ENCODE results near the gene PCDHA8. TPM values are rescaled to one million over a fixed set of nuclear protein-coding genes. Genes with fewer than 3 reads are reported as not detected.

PCDHA8 gene
- total and polyA plus RNA-seq, 9 of the 15 experiments (the other 6 are each of a cell fraction or from before 2014, with no cell fraction given), result not detected

- 11% methylated on average over 12 of the region's 22 CpGs for WGBS (ENCODE audit: insufficient coverage, low coverage, missing lambda C conversion rate)
- FAIRE-seq, result no peak
- CTCF ChIA-PET (ENCODE audit: low intra/inter-chr PET ratio), result interaction anchor here (0.9 kb wide), 1 partner anchor 183 kb away, joined by 3 read pairs; no protein-coding TSS in a partner anchor
These were observed 16.9 kb downstream of the PCDHA8 start for GRCh38 chr5:140857987-140858240.

GRCh38 chr5:140862441-140863295 is 21.7 kb downstream of the PCDHA8 start:
- ATAC-seq (no peak), DNase-seq (ENCODE audit: extremely low read depth in 1 of 4, low spot score in 3 of 4) (no peak), FAIRE-seq (no peak)
- Histone ChIP-seq H3K27me3 (ENCODE audit: control insufficient read depth in 2 of 2, insufficient read depth in 2 of 2, low read length in 2 of 2) (peaks cover 0 to 4% of the 10 kb centered on the region in 2 experiments; a peak in 2 of 5 replicates), H3K27ac (ENCODE audit: extremely low read depth, low read depth, low read length) (no peak overlapping the region), H3K9me1 (ENCODE audit: control insufficient read depth, insufficient read depth, low read length) (no peaks in the 10 kb centered on the region), H4K20me1 (replicated peaks; ENCODE audit: control insufficient read depth, insufficient read depth, low read length) (no peaks in the 10 kb centered on the region), H3K9me3 (replicated peaks; ENCODE audit: control insufficient read depth, insufficient read depth, low read depth, low read length) (no peaks in the 10 kb centered on the region), H3K36me3 (ENCODE audit: control insufficient read depth, insufficient read depth, low read length) (no peaks in the 10 kb centered on the region), H3K9ac (ENCODE audit: insufficient read depth in 1 of 2, low read depth in 2 of 2, low read length in 2 of 2) (no peak overlapping the region), H3K4me1 (replicated peaks in 1 of 2; ENCODE audit: control insufficient read depth in 2 of 2, insufficient read depth in 2 of 2, low read length in 2 of 2) (peaks cover 0 to 7% of the 10 kb centered on the region in 2 experiments; a peak in 1 of 5 replicates), H3K4me3 (no peak overlapping the region), H3K4me2 (ENCODE audit: insufficient read depth, low read length) (no peak overlapping the region), H3K79me2 (ENCODE audit: control insufficient read depth, insufficient read depth, low read length) (no peaks in the 10 kb centered on the region), H2AFZ (ENCODE audit: low read depth, low read length) (no peak overlapping the region)
- POLR2A ChIA-PET, result no interaction called here
- intact Hi-C loops (cut with micrococcal nuclease), result no loop called here
- WGBS (ENCODE audit: insufficient coverage, low coverage, missing lambda C conversion rate), result 3% methylated on average over 74 of the region's 76 CpGs
- BruUV-seq (replicated peaks), result no TSS peak
- CTCF ChIA-PET (ENCODE audit: low intra/inter-chr PET ratio), result no interaction called here
- in situ Hi-C loops (cut with MboI), result no loop called here
- TF ChIP-seq NCOR1 (IDR thresholded peaks at IDR 0.05) (no peak), KLF1 (tag; IDR thresholded peaks at IDR 0.05) (no peak), SAP30 (IDR thresholded peaks at IDR 0.05; ENCODE audit: borderline replicate concordance, insufficient read depth, low read depth, low read length, poor library complexity, severe bottlenecking) (no peak)
- TF ChIP-seq, protein P1, sequence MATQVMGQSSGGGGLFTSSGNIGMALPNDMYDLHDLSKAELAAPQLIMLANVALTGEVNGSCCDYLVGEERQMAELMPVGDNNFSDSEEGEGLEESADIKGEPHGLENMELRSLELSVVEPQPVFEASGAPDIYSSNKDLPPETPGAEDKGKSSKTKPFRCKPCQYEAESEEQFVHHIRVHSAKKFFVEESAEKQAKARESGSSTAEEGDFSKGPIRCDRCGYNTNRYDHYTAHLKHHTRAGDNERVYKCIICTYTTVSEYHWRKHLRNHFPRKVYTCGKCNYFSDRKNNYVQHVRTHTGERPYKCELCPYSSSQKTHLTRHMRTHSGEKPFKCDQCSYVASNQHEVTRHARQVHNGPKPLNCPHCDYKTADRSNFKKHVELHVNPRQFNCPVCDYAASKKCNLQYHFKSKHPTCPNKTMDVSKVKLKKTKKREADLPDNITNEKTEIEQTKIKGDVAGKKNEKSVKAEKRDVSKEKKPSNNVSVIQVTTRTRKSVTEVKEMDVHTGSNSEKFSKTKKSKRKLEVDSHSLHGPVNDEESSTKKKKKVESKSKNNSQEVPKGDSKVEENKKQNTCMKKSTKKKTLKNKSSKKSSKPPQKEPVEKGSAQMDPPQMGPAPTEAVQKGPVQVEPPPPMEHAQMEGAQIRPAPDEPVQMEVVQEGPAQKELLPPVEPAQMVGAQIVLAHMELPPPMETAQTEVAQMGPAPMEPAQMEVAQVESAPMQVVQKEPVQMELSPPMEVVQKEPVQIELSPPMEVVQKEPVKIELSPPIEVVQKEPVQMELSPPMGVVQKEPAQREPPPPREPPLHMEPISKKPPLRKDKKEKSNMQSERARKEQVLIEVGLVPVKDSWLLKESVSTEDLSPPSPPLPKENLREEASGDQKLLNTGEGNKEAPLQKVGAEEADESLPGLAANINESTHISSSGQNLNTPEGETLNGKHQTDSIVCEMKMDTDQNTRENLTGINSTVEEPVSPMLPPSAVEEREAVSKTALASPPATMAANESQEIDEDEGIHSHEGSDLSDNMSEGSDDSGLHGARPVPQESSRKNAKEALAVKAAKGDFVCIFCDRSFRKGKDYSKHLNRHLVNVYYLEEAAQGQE (IDR thresholded peaks at IDR 0.05; ENCODE audit: borderline replicate concordance), result no peak
- TF ChIP-seq, protein P1 (CRISPR knock-in tag; IDR thresholded peaks at IDR 0.05; ENCODE audit: low read depth), result no peak

More at GRCh38 chr5:140857987-140858240, 16.9 kb downstream of the PCDHA8 start:
- intact Hi-C loops (cut with micrococcal nuclease) (no loop called here), in situ Hi-C loops (cut with MboI) (no loop called here)
- Histone ChIP-seq H3K79me2 (ENCODE audit: control insufficient read depth, insufficient read depth, low read length) (no peaks in the 10 kb centered on the region), H3K36me3 (ENCODE audit: control insufficient read depth, insufficient read depth, low read length) (no peaks in the 10 kb centered on the region), H2AFZ (ENCODE audit: low read depth, low read length) (no peak overlapping the region), H3K4me2 (ENCODE audit: insufficient read depth, low read length) (no peak overlapping the region), H3K4me1 (replicated peaks in 1 of 2; ENCODE audit: control insufficient read depth in 2 of 2, insufficient read depth in 2 of 2, low read length in 2 of 2) (peaks cover 0 to 4% of the 10 kb centered on the region in 2 experiments; a peak in 1 of 5 replicates), H3K9me1 (ENCODE audit: control insufficient read depth, insufficient read depth, low read length) (no peaks in the 10 kb centered on the region), H4K20me1 (replicated peaks; ENCODE audit: control insufficient read depth, insufficient read depth, low read length) (no peaks in the 10 kb centered on the region), H3K9ac (ENCODE audit: insufficient read depth in 1 of 2, low read depth in 2 of 2, low read length in 2 of 2) (no peak overlapping the region), H3K4me3 (no peak overlapping the region), H3K27ac (ENCODE audit: extremely low read depth, low read depth, low read length) (no peak overlapping the region), H3K9me3 (replicated peaks; ENCODE audit: control insufficient read depth, insufficient read depth, low read depth, low read length) (0 out of 2 replicates have a peak, but pooled peaks cover 2% of the 10 kb centered on the region), H3K27me3 (ENCODE audit: control insufficient read depth in 2 of 2, insufficient read depth in 2 of 2, low read length in 2 of 2) (peaks cover 0 to 4% of the 10 kb centered on the region in 2 experiments; a peak in 2 of 5 replicates)
- no TSS peak for BruUV-seq (replicated peaks)
- POLR2A ChIA-PET, result interaction anchor here (0.6 kb wide), 1 partner anchor 12 kb away, joined by 3 read pairs; no protein-coding TSS in a partner anchor
- DNase-seq (ENCODE audit: extremely low read depth in 1 of 4, low spot score in 3 of 4) (no peak), ATAC-seq (no peak)
- TF ChIP-seq JUN (IDR thresholded peaks at IDR 0.05; ENCODE audit: borderline replicate concordance, low read depth, low read length), result no peak
- no peak for TF ChIP-seq JUN (CRISPR knock-in tag; IDR thresholded peaks at IDR 0.05; ENCODE audit: borderline replicate concordance)
- TF ChIP-seq ZNF431 (CRISPR knock-in tag; IDR thresholded peaks at IDR 0.05), result no peak
